Measurements from ENCODE around the gene GPR162. TPM values are rescaled to one million over a fixed set of nuclear protein-coding genes. Genes with fewer than 3 reads are reported as not detected.

The GPR162 gene
- total RNA-seq, 1 experiment from 2014 or later = 2.3 TPM

DNA sequence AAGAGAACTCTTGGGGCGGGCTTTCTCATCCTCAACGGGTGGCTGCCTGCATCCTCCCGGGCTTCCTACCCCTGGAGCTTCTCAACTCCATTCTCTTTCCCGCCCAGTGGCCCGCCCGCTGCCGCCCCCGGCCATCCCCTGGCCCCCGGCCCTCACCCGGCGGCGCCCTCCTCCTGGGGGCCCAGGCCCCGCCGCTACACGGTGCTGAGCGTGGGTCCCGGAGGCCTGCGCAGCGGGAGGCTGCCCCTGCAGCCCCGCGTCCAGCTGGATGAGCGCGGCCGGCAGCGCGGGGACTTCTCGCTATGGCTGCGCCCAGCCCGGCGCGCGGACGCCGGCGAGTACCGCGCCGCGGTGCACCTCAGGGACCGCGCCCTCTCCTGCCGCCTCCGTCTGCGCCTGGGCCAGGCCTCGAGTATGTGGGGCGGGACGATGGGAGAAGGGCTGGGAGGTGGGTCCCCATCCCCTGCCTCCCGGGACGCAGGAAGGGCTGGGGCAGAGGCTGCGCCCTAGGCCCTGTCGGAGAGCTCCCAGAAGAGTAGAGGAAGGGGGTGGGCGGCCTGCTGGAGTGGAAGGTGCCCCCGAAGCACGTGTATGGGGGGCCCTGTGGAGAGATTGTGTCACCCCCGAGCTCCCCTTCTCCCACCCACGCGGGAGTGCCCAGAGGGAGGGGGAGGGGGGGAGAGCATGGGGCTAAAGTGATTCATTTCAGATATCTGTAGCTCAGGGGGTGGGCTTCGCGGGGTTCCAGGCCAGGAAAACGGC, 47.9 kb upstream of the GPR162 start:
- DNase-seq (ENCODE audit: low read depth, low spot score) (no peak), ATAC-seq (no peak)
- Histone ChIP-seq H3K36me3 (ENCODE audit: control insufficient read depth in 1 of 2, insufficient read depth in 2 of 2, low read length in 2 of 2) (peaks cover 9 to 13% of the 10 kb centered on the region in 2 experiments; a peak in 3 of 4 replicates), H4K20me1 (ENCODE audit: insufficient read depth) (no peaks in the 10 kb centered on the region), H2AFZ (ENCODE audit: low read depth, low read length, poor library complexity, severe bottlenecking) (no peak overlapping the region), H3K79me2 (ENCODE audit: insufficient read depth, low read length) (peaks cover 9% of the 10 kb centered on the region), H3K4me3 (replicated peaks in 1 of 2; ENCODE audit: low read depth in 1 of 2, low read length in 2 of 2) (no peak overlapping the region), H3K9ac (ENCODE audit: low read length) (no peak overlapping the region), H3K9me2 (ENCODE audit: insufficient read depth) (no peaks in the 10 kb centered on the region), H3K27ac (ENCODE audit: low read depth, low read length) (no peak overlapping the region), H3K4me2 (ENCODE audit: low read length) (no peak overlapping the region), H3K27me3 (ENCODE audit: insufficient read depth, low read length) (no peaks in the 10 kb centered on the region), H3K4me1 (ENCODE audit: control insufficient read depth in 1 of 2, insufficient read depth in 2 of 2, low read length in 2 of 2) (peaks cover 12 to 31% of the 10 kb centered on the region in 2 experiments; a peak in 3 of 4 replicates), H3K9me3 (ENCODE audit: control insufficient read depth in 1 of 2, insufficient read depth in 1 of 2, low read depth in 1 of 2, low read length in 2 of 2) (no peaks in the 10 kb centered on the region)
- TF ChIP-seq POLR2AphosphoS5 (IDR thresholded peaks at IDR 0.05; ENCODE audit: low read depth, low read length) (no peak), CBX3 (IDR thresholded peaks at IDR 0.05; ENCODE audit: low read depth) (no peak), TCF7L2 (IDR thresholded peaks at IDR 0.05; ENCODE audit: borderline replicate concordance, extremely low read depth, insufficient read depth, insufficient read length) (no peak), ZNF274 (IDR thresholded peaks at IDR 0.05; ENCODE audit: low read depth, low read length) (no peak), CEBPB (IDR thresholded peaks at IDR 0.05; ENCODE audit: low read depth) (no peak), ZFX (IDR thresholded peaks at IDR 0.05) (no peak), SRF (IDR thresholded peaks at IDR 0.05; ENCODE audit: low read depth) (no peak), POLR2A (IDR thresholded peaks at IDR 0.05; ENCODE audit: borderline replicate concordance, extremely low read depth, insufficient read depth, insufficient read length) (no peak), EZH2phosphoT487 (IDR thresholded peaks at IDR 0.05; ENCODE audit: borderline replicate concordance) (no peak), YY1 (IDR thresholded peaks at IDR 0.05; ENCODE audit: extremely low read depth, insufficient replicate concordance, low read depth, low read length) (no peak), SP1 (IDR thresholded peaks at IDR 0.05; ENCODE audit: low read depth) (no peak), ELF1 (IDR thresholded peaks at IDR 0.05; ENCODE audit: borderline replicate concordance, low read depth) (no peak), RAD21 (IDR thresholded peaks at IDR 0.05; ENCODE audit: low read depth) (no peak), SIN3A (IDR thresholded peaks at IDR 0.05; ENCODE audit: low read depth) (no peak), EGR1 (IDR thresholded peaks at IDR 0.05; ENCODE audit: low read depth) (no peak), EZH2 (IDR thresholded peaks at IDR 0.05) (no peak)
- TF ChIP-seq, protein P1, sequence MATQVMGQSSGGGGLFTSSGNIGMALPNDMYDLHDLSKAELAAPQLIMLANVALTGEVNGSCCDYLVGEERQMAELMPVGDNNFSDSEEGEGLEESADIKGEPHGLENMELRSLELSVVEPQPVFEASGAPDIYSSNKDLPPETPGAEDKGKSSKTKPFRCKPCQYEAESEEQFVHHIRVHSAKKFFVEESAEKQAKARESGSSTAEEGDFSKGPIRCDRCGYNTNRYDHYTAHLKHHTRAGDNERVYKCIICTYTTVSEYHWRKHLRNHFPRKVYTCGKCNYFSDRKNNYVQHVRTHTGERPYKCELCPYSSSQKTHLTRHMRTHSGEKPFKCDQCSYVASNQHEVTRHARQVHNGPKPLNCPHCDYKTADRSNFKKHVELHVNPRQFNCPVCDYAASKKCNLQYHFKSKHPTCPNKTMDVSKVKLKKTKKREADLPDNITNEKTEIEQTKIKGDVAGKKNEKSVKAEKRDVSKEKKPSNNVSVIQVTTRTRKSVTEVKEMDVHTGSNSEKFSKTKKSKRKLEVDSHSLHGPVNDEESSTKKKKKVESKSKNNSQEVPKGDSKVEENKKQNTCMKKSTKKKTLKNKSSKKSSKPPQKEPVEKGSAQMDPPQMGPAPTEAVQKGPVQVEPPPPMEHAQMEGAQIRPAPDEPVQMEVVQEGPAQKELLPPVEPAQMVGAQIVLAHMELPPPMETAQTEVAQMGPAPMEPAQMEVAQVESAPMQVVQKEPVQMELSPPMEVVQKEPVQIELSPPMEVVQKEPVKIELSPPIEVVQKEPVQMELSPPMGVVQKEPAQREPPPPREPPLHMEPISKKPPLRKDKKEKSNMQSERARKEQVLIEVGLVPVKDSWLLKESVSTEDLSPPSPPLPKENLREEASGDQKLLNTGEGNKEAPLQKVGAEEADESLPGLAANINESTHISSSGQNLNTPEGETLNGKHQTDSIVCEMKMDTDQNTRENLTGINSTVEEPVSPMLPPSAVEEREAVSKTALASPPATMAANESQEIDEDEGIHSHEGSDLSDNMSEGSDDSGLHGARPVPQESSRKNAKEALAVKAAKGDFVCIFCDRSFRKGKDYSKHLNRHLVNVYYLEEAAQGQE (IDR thresholded peaks at IDR 0.05; ENCODE audit: low read depth) = no peak
- TF ChIP-seq, protein P2, sequence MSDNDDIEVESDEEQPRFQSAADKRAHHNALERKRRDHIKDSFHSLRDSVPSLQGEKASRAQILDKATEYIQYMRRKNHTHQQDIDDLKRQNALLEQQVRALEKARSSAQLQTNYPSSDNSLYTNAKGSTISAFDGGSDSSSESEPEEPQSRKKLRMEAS (IDR thresholded peaks at IDR 0.05) = no peak
- intact Hi-C loops (cut with micrococcal nuclease) = no loop called here
- ChIA-PET CTCF (interaction anchor here (1.0 kb wide), 1 partner anchor 21 kb away, joined by 3 read pairs; the partner anchor contains the start of gene MLF2), POLR2A (interaction anchor here (1.8 kb wide), 2 partner anchors 8 to 20 kb away, joined by 3 to 7 read pairs; partner anchors contain the start of gene PTMS), RAD21 (ENCODE audit: low non-redundant PET in 1 of 2, low total read pairs in 2 of 2, uncharacterized antibody in 2 of 2, unreplicated experiment in 2 of 2) (no interaction called here)
- no TSS peak for BruUV-seq (replicated peaks)

Measured in HCT116 (cell line).